Measurements from ENCODE around the gene NMB.

The NMB gene, protein sequence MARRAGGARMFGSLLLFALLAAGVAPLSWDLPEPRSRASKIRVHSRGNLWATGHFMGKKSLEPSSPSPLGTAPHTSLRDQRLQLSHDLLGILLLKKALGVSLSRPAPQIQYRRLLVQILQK

DNA sequence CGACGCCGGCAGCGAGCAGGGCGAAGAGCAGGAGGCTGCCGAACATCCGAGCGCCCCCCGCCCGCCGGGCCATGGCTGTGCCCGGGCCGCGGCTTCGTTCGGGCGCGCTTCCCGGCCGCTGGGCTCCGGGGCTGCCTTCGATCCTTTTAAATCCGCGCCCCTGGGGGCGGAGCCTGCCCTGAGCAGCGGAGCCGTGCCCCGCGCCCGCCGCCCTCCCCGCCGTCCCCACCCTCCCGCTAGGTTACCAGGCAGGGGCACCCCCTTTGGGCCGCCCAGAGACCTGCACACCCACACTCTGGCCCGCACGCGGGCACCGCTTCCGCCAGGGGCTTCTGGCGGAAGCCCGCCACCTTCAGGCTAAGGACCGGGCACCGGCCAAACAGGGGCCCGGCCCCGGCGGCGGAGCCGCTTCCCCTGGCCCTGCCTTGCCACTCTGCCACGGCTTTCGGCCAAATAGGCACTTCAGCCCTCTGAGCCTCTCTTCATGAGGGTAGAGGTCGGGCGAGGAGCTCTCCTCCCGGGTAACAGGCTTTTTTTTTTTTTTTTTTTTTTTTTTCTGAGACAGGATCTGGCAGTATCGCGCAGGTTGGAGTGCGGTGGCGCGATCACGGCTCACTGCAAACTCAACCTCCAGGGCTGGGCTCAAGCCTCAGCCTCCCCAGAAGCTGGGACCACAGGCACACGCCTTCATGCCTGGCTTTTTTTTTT, at the start of gene NMB:
Gene NMB, minus strand, starts transcription at position 120 of the 708 bp plus-strand sequence. Its CDS starts 47 bp downstream, at position 73.
- H3K79me2 ChIP-seq (ENCODE audit: low read length): peaks cover 9% of the 10 kb centered on the region
- peak within 1 kb of the TSS; percentile 83 for H3K4me3 ChIP-seq (ENCODE audit: low read length)
- peak within 1 kb of the TSS; percentile 90 for H3K4me2 ChIP-seq (ENCODE audit: low read length)
- H2AFZ ChIP-seq (ENCODE audit: low read depth, low read length): peak within 1 kb of the TSS; percentile 87
- H3K9ac ChIP-seq (ENCODE audit: low read length): peak within 1 kb of the TSS; percentile 75
- no peak for TF ChIP-seq EZH2phosphoT487 (IDR thresholded peaks at IDR 0.05; ENCODE audit: low read depth)
- TF ChIP-seq, protein P1, sequence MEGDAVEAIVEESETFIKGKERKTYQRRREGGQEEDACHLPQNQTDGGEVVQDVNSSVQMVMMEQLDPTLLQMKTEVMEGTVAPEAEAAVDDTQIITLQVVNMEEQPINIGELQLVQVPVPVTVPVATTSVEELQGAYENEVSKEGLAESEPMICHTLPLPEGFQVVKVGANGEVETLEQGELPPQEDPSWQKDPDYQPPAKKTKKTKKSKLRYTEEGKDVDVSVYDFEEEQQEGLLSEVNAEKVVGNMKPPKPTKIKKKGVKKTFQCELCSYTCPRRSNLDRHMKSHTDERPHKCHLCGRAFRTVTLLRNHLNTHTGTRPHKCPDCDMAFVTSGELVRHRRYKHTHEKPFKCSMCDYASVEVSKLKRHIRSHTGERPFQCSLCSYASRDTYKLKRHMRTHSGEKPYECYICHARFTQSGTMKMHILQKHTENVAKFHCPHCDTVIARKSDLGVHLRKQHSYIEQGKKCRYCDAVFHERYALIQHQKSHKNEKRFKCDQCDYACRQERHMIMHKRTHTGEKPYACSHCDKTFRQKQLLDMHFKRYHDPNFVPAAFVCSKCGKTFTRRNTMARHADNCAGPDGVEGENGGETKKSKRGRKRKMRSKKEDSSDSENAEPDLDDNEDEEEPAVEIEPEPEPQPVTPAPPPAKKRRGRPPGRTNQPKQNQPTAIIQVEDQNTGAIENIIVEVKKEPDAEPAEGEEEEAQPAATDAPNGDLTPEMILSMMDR (IDR thresholded peaks at IDR 0.05; ENCODE audit: low read depth, low read length): peak; percentile 76
- H3K27ac ChIP-seq (ENCODE audit: low read length): peak within 1 kb of the TSS; percentile 45
- H4K20me1 ChIP-seq (ENCODE audit: insufficient read depth, low read length): no peaks in the 10 kb centered on the region
- no peaks in the 10 kb centered on the region for H3K27me3 ChIP-seq (ENCODE audit: low read depth, low read length)
- no peaks in the 10 kb centered on the region for H3K9me3 ChIP-seq (ENCODE audit: insufficient read depth, low read length)
- no peaks in the 10 kb centered on the region for H3K36me3 ChIP-seq (replicated peaks; ENCODE audit: low read depth, low read length)
- H3K4me1 ChIP-seq (ENCODE audit: low read length): peaks cover 23% of the 10 kb centered on the region

DNA sequence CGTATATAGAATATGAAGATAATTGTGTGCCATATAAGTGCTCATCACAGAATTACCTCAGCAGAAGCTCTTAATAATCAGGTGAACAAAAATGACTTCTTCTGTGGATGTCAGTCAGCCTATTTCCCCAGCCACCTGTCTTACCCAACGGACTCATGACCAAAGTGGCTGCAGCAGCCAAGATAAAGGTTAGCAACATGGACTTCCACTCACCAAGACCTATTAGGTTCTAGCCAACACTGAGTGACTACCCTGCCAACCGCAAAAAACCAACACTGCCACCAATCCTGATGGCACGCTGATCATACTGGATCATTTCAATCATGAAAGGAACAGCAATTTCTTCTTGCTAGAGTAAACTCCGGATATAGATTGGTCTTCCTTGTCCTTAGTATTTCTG, 45.8 kb upstream of the NMB start:
- H3K9me3 ChIP-seq (ENCODE audit: insufficient read depth, low read length): no peaks in the 10 kb centered on the region
- H3K79me2 ChIP-seq (ENCODE audit: low read length): peaks cover 75% of the 10 kb centered on the region
- no peaks in the 10 kb centered on the region for H3K4me1 ChIP-seq (ENCODE audit: low read length)
- H2AFZ ChIP-seq (ENCODE audit: low read depth, low read length): no peak overlapping the region
- no peak for TF ChIP-seq EZH2phosphoT487 (IDR thresholded peaks at IDR 0.05; ENCODE audit: low read depth)
- TF ChIP-seq, protein P1 (IDR thresholded peaks at IDR 0.05; ENCODE audit: low read depth, low read length): no peak
- no peak overlapping the region for H3K9ac ChIP-seq (ENCODE audit: low read length)
- no peak overlapping the region for H3K4me3 ChIP-seq (ENCODE audit: low read length)
- H4K20me1 ChIP-seq (ENCODE audit: insufficient read depth, low read length): peaks cover 46% of the 10 kb centered on the region
- H3K27ac ChIP-seq (ENCODE audit: low read length): no peak overlapping the region
- peaks cover 2% of the 10 kb centered on the region for H3K36me3 ChIP-seq (replicated peaks; ENCODE audit: low read depth, low read length)
- no peaks in the 10 kb centered on the region for H3K27me3 ChIP-seq (ENCODE audit: low read depth, low read length)
- H3K4me2 ChIP-seq (ENCODE audit: low read length): no peak overlapping the region

DNA sequence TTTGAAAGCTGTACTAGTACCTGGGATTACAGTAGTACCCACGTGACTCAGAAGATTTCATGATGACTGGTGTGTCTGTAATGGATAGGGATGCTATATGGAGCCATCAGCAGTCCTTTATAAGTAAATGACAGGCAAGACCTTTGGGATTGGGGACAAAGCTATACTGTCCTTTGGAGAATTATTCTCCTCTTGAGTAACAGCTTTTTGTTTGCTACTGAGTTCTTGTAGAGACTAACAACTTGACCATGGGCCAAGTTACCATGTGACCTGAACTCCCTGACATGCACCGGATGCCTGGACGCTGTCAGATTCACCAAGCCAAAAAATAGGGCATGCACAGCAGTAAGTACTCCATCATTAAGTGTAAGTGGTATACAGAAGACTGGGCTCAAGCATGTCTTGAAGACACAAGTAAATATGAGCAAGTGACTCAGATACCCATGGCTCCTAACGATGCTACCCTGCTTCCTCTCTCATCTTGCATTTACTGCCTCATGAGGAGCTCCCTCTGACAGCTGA, 45.0 kb upstream of the NMB start:
- Histone ChIP-seq H3K79me2 (ENCODE audit: low read length) (peaks cover 77% of the 10 kb centered on the region), H2AFZ (ENCODE audit: low read depth, low read length) (no peak overlapping the region), H3K4me2 (ENCODE audit: low read length) (no peak overlapping the region), H3K4me3 (ENCODE audit: low read length) (no peak overlapping the region), H4K20me1 (ENCODE audit: insufficient read depth, low read length) (peaks cover 53% of the 10 kb centered on the region), H3K9me3 (ENCODE audit: insufficient read depth, low read length) (no peaks in the 10 kb centered on the region), H3K9ac (ENCODE audit: low read length) (no peak overlapping the region), H3K27me3 (ENCODE audit: low read depth, low read length) (no peaks in the 10 kb centered on the region), H3K36me3 (replicated peaks; ENCODE audit: low read depth, low read length) (no peaks in the 10 kb centered on the region), H3K27ac (ENCODE audit: low read length) (no peak overlapping the region), H3K4me1 (ENCODE audit: low read length) (no peaks in the 10 kb centered on the region)
- TF ChIP-seq EZH2phosphoT487 (IDR thresholded peaks at IDR 0.05; ENCODE audit: low read depth): no peak
- TF ChIP-seq, protein P1 (IDR thresholded peaks at IDR 0.05; ENCODE audit: low read depth, low read length): no peak

DNA sequence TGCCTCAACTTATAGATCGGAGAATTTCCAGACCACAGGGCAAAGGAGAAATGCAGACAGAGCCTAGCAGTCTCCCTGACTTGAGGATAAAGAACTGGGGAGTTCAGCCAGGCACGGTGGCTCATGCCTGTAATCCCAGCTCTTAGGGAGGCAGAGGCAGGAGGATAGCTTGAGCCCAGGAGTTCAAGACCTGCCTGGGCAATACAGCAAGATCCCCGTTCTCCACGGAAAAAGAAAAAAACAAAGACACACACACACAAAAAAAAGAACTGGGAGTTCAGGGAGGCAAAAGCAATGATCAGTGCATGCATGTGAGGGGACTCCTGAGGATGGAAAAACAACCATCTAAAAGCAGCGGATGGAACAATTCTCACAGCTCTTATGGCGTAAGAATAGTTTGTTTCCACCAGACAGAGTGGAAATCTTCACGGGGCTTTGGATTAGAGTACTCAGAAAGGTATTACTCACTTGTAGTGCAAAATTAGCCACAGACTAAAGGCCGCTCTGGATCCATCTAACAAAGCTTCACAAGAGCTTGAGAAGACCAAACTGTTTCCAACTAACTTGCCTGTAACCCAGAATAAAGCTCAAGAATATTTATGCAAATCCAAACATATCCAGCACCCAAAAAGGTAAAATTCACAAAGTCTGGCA, 41.7 kb upstream of the NMB start:
- no peak overlapping the region for H3K4me2 ChIP-seq (ENCODE audit: low read length)
- peaks cover 90% of the 10 kb centered on the region for H3K79me2 ChIP-seq (ENCODE audit: low read length)
- no peak for TF ChIP-seq EZH2phosphoT487 (IDR thresholded peaks at IDR 0.05; ENCODE audit: low read depth)
- TF ChIP-seq, protein P1 (IDR thresholded peaks at IDR 0.05; ENCODE audit: low read depth, low read length): no peak
- no peaks in the 10 kb centered on the region for H3K9me3 ChIP-seq (ENCODE audit: insufficient read depth, low read length)
- H3K36me3 ChIP-seq (replicated peaks; ENCODE audit: low read depth, low read length): no peaks in the 10 kb centered on the region
- H3K4me3 ChIP-seq (ENCODE audit: low read length): no peak overlapping the region
- H3K27ac ChIP-seq (ENCODE audit: low read length): no peak overlapping the region
- H3K4me1 ChIP-seq (ENCODE audit: low read length): peaks cover 8% of the 10 kb centered on the region
- H4K20me1 ChIP-seq (ENCODE audit: insufficient read depth, low read length): peaks cover 50% of the 10 kb centered on the region
- H2AFZ ChIP-seq (ENCODE audit: low read depth, low read length): no peak overlapping the region
- no peaks in the 10 kb centered on the region for H3K27me3 ChIP-seq (ENCODE audit: low read depth, low read length)
- no peak overlapping the region for H3K9ac ChIP-seq (ENCODE audit: low read length)

Measured in OCI-LY3 (cell line).